UCSD-AML1 (cell line): ENCODE results near the gene DNAH3.
"Not testable (repeated sequence)": the region's sequence is repeated elsewhere in the genome, so short reads cannot be mapped to it uniquely, and the experiment has no call there.

Experiments used
- DNase-seq: peaks from one replicate; lab custom pipeline; 2025; ENCODE audit not compliant: unreplicated experiment; lab: John Stamatoyannopoulos, UW

DNAH3 gene

GRCh38 chr16:21167929-21168602, 17.4 kb upstream of the DNAH3 start:
- DNase-seq: no peak

GRCh38 chr16:21167360-21167759, 16.7 kb upstream of the DNAH3 start:
- DNase-seq: no peak

GRCh38 chr16:21166561-21166961, 15.9 kb upstream of the DNAH3 start:
- DNase-seq: no peak

GRCh38 chr16:21164521-21165168, 14.0 kb upstream of the DNAH3 start:
- no peak for DNase-seq

GRCh38 chr16:21163576-21163975, 12.9 kb upstream of the DNAH3 start:
- no peak for DNase-seq

GRCh38 chr16:21162661-21163151, 12.1 kb upstream of the DNAH3 start:
- DNase-seq: no peak

- DNase-seq: no peak
Measured at GRCh38 chr16:21161211-21161610, 10.6 kb upstream of the DNAH3 start.

GRCh38 chr16:21160276-21160675, 9.6 kb upstream of the DNAH3 start:
- no peak for DNase-seq

- peak; percentile 63 for DNase-seq
Measured at GRCh38 chr16:21159281-21159951, 8.8 kb upstream of the DNAH3 start.

GRCh38 chr16:21158208-21159110, 7.8 kb upstream of the DNAH3 start, which contains the start of gene LDAF1:
TSS of gene LDAF1 (plus strand) at chr16:21158674. CDS start at chr16:21161183, 2,509 bp downstream.
- DNase-seq: peak; percentile 84

- DNase-seq: no peak
Measured at GRCh38 chr16:21157632-21158031, 7.0 kb upstream of the DNAH3 start.

- DNase-seq: peak; percentile 43
Measured at GRCh38 chr16:21156767-21157467, 6.3 kb upstream of the DNAH3 start.

- DNase-seq: not testable (repeated sequence)
Measured at GRCh38 chr16:21156011-21156410, 5.4 kb upstream of the DNAH3 start.

GRCh38 chr16:21153124-21153729, 2.6 kb upstream of the DNAH3 start:
- DNase-seq: not testable (repeated sequence)

- DNase-seq: not testable (repeated sequence)
Measured at GRCh38 chr16:21152160-21153030, 1.7 kb upstream of the DNAH3 start.

GRCh38 chr16:21145738-21146137, 4.9 kb downstream of the DNAH3 start:
- DNase-seq: no peak

- no peak for DNase-seq
Measured at GRCh38 chr16:21134053-21134452, 16.6 kb downstream of the DNAH3 start.

GRCh38 chr16:21130811-21131210, 19.8 kb downstream of the DNAH3 start:
- DNase-seq: no peak

GRCh38 chr16:21128991-21129390, 21.7 kb downstream of the DNAH3 start:
- no peak for DNase-seq
